ENCODE measurements around the gene SLC1A2. TPM values are rescaled to one million over a fixed set of nuclear protein-coding genes. Genes with fewer than 3 reads are reported as not detected.

SLC1A2 gene
- total RNA-seq, 1 experiment from 2014 or later, result 0.25 TPM

DNA sequence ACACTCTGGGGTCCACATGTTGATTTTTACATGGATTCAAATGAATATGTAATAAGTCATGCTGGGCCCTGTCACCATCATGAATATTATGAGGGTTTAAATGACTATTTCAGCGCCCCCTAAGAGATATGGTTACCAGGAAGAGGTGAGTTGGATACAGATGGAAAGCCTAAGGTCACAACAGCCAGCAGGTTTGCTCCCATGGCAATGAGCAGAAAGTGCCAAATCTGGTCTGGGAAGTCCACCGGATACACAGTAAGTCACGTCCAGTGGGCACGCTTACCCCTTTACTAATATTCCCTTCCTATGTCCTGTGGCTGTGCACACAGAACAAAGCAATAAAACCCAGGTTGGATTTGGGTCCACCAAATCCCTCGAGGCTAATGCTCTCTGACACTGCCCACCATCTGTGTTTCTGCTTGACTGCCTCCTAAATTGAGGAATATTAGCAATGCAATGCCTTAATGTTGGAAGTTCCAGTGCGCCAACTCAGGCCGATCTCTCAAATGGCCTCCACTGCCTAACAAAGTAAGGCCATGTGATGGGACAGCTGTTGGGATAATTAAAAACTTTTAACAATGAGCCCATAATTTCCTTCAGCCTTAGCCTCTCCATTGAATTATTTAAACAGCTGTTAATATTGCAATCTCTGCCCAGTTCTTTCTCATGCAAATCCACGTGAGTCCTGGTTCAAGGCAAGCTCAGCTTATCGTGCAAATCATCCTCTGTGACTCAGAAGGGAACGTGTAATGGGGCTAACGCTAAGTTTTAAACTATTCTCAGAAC is 97.6 kb downstream of the SLC1A2 start:
- H2AFZ ChIP-seq (ENCODE audit: low read depth, low read length, poor library complexity, severe bottlenecking), result no peak overlapping the region
- TF ChIP-seq CBX3 (IDR thresholded peaks at IDR 0.05; ENCODE audit: low read depth), result no peak
- TF ChIP-seq CEBPB (IDR thresholded peaks at IDR 0.05; ENCODE audit: low read depth), result no peak
- TF ChIP-seq, protein P1, sequence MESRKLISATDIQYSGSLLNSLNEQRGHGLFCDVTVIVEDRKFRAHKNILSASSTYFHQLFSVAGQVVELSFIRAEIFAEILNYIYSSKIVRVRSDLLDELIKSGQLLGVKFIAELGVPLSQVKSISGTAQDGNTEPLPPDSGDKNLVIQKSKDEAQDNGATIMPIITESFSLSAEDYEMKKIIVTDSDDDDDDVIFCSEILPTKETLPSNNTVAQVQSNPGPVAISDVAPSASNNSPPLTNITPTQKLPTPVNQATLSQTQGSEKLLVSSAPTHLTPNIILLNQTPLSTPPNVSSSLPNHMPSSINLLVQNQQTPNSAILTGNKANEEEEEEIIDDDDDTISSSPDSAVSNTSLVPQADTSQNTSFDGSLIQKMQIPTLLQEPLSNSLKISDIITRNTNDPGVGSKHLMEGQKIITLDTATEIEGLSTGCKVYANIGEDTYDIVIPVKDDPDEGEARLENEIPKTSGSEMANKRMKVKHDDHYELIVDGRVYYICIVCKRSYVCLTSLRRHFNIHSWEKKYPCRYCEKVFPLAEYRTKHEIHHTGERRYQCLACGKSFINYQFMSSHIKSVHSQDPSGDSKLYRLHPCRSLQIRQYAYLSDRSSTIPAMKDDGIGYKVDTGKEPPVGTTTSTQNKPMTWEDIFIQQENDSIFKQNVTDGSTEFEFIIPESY (IDR thresholded peaks at IDR 0.05; ENCODE audit: extremely low read depth, insufficient replicate concordance, low read length), result no peak
- TF ChIP-seq CTCF (IDR thresholded peaks at IDR 0.05 in 2 of 3, conservative IDR thresholded peaks at IDR 0.05 in 1 of 3; ENCODE audit: borderline replicate concordance in 1 of 3, insufficient read depth in 1 of 3, low read depth in 2 of 3, low read length in 2 of 3), result no peak
- H3K4me3 ChIP-seq (replicated peaks in 1 of 2; ENCODE audit: low read depth in 1 of 2, low read length in 2 of 2), result no peak overlapping the region
- ATAC-seq (no peak), DNase-seq (ENCODE audit: low read depth, low spot score) (no peak)
- no peaks in the 10 kb centered on the region for H3K9me3 ChIP-seq (ENCODE audit: control insufficient read depth in 1 of 2, insufficient read depth in 1 of 2, low read depth in 1 of 2, low read length in 2 of 2)
- no peaks in the 10 kb centered on the region for H3K79me2 ChIP-seq (ENCODE audit: insufficient read depth, low read length)
- no peak overlapping the region for H3K27ac ChIP-seq (ENCODE audit: low read depth, low read length)
- H3K9me2 ChIP-seq (ENCODE audit: insufficient read depth), result no peaks in the 10 kb centered on the region
- intact Hi-C loops (cut with micrococcal nuclease), result no loop called here
- BruUV-seq (replicated peaks), result no TSS peak
- ChIA-PET RAD21 (ENCODE audit: low non-redundant PET in 1 of 2, low total read pairs in 2 of 2, uncharacterized antibody in 2 of 2, unreplicated experiment in 2 of 2) (no interaction called here), POLR2A (no interaction called here), CTCF (no interaction called here)
- H4K20me1 ChIP-seq (ENCODE audit: insufficient read depth), result no peaks in the 10 kb centered on the region
- no peaks in the 10 kb centered on the region for H3K27me3 ChIP-seq (ENCODE audit: insufficient read depth, low read length)
- no peaks in the 10 kb centered on the region for H3K36me3 ChIP-seq (ENCODE audit: control insufficient read depth in 1 of 2, insufficient read depth in 2 of 2, low read length in 2 of 2)
- no peak overlapping the region for H3K4me2 ChIP-seq (ENCODE audit: low read length)
- H3K9ac ChIP-seq (ENCODE audit: low read length), result no peak overlapping the region
- peaks cover 0 to 8% of the 10 kb centered on the region in 2 experiments; a peak in 1 of 4 replicates for H3K4me1 ChIP-seq (ENCODE audit: control insufficient read depth in 1 of 2, insufficient read depth in 2 of 2, low read length in 2 of 2)

Measured in HCT116 (cell line).